Natural killer cell treated with Interleukin-12 subunit alpha and Interleukin-12 subunit beta and Interleukin-15 and Interleukin-18, amount 100 ng/mL, for 72 hours (primary cell): Measurements from ENCODE around the gene SS18L1. TPM values are rescaled to one million over a fixed set of nuclear protein-coding genes. Genes with fewer than 3 reads are reported as not detected.

Experiments
- ATAC-seq, 2 donors: fragments of 150-1000 bp; cut with Tn5 transposase in 1 of 2; sonication (Bioruptor Pico), chemical (Tn5 transposase) in 1 of 2; 2 replicates each; pipeline ENCODE4 v1.10.0; 2021
- DNase-seq: peaks from one replicate; pipeline ENCODE4 v3.0.0; 2022; ENCODE audit warnings: low spot score
- H3K27ac Mint-ChIP-seq, 2 donors: 1 replicate in 1 of 2; 2 replicates in 1 of 2; pipeline ENCODE4 v1.8.0; 2022; ENCODE audit warnings: mixed read lengths in 2 of 2, mild to moderate bottlenecking in 1 of 2, moderate library complexity in 1 of 2
- H3K27me3 Mint-ChIP-seq, 2 donors: 1 replicate in 1 of 2; 2 replicates in 1 of 2; pipeline ENCODE4 v1.8.0; 2022; ENCODE audit warnings: mixed read lengths in 2 of 2
- H3K36me3 Mint-ChIP-seq: one replicate; pipeline ENCODE4 v1.8.0; 2022; ENCODE audit warnings: mixed read lengths
- H3K4me1 Mint-ChIP-seq, 2 donors: 1 replicate in 1 of 2; 2 replicates in 1 of 2; pipeline ENCODE4 v1.8.0; 2022; ENCODE audit warnings: low read depth in 2 of 2, mixed read lengths in 2 of 2, mild to moderate bottlenecking in 1 of 2
- H3K4me3 Mint-ChIP-seq: one replicate; pipeline ENCODE4 v1.8.0; 2022; ENCODE audit warnings: mixed read lengths
- H3K9me3 Mint-ChIP-seq: 2 replicates; pipeline ENCODE4 v1.8.0; 2022; ENCODE audit warnings: mixed read lengths
- total RNA-seq, 2 donors: library from RNA; stranded (reverse); gene quantifications; one replicate each; pipeline ENCODE4 v1.2.3, GENCODE V29; 2022

The SS18L1 gene
- total RNA-seq, 2 donors from 2014 or later = 21.2 to 45.0 TPM

- ATAC-seq (no peak), DNase-seq (no peak)
- Mint-ChIP-seq H3K4me1 (peaks cover 30 to 38% of the 10 kb centered on the region in 2 donors), H3K27ac (no peak overlapping the region), H3K36me3 (peaks cover 4% of the 10 kb centered on the region), H3K9me3 (no peaks in the 10 kb centered on the region), H3K27me3 (no peaks in the 10 kb centered on the region), H3K4me3 (no peak overlapping the region)
Observed at GRCh38 chr20:62186096-62186426, 42.5 kb downstream of the SS18L1 start.

- Mint-ChIP-seq H3K27ac (no peak overlapping the region), H3K4me3 (peak overlapping the region; percentile 17), H3K27me3 (no peaks in the 10 kb centered on the region), H3K36me3 (peaks cover 1% of the 10 kb centered on the region), H3K9me3 (no peaks in the 10 kb centered on the region), H3K4me1 (peaks cover 24 to 32% of the 10 kb centered on the region in 2 donors)
- DNase-seq = no peak
- ATAC-seq = no peak
Observed at GRCh38 chr20:62186887-62187866, 43.6 kb downstream of the SS18L1 start.

GRCh38 chr20:62190639-62191411, 47.3 kb downstream of the SS18L1 start:
- ATAC-seq = no peak
- peak overlapping the region in 1 of 2 donors; percentile 30 for H3K27ac Mint-ChIP-seq
- no peaks in the 10 kb centered on the region for H3K9me3 Mint-ChIP-seq
- DNase-seq = no peak
- H3K36me3 Mint-ChIP-seq = peaks cover 4% of the 10 kb centered on the region
- H3K27me3 Mint-ChIP-seq = no peaks in the 10 kb centered on the region
- H3K4me1 Mint-ChIP-seq = peaks cover 13 to 17% of the 10 kb centered on the region in 2 donors
- no peak overlapping the region for H3K4me3 Mint-ChIP-seq

- no peak for DNase-seq
- Mint-ChIP-seq H3K27ac (no peak overlapping the region), H3K4me3 (no peak overlapping the region), H3K27me3 (no peaks in the 10 kb centered on the region), H3K9me3 (no peaks in the 10 kb centered on the region), H3K4me1 (peaks cover 7 to 13% of the 10 kb centered on the region in 2 donors), H3K36me3 (peaks cover 4% of the 10 kb centered on the region)
- ATAC-seq = no peak
Observed at GRCh38 chr20:62191781-62192559, 48.4 kb downstream of the SS18L1 start.

- ATAC-seq = no peak
- H3K36me3 Mint-ChIP-seq = peaks cover 4% of the 10 kb centered on the region
Observed at GRCh38 chr20:62192635-62193034, 49.1 kb downstream of the SS18L1 start.

GRCh38 chr20:62193079-62194025, 49.8 kb downstream of the SS18L1 start:
- H3K27ac Mint-ChIP-seq = no peak overlapping the region
- peaks cover 6% of the 10 kb centered on the region in 2 donors for H3K4me1 Mint-ChIP-seq
- ATAC-seq = no peak
- H3K36me3 Mint-ChIP-seq = peaks cover 4% of the 10 kb centered on the region
- H3K9me3 Mint-ChIP-seq = no peaks in the 10 kb centered on the region
- H3K4me3 Mint-ChIP-seq = no peak overlapping the region
- H3K27me3 Mint-ChIP-seq = no peaks in the 10 kb centered on the region
- DNase-seq = no peak

More at GRCh38 chr20:62192635-62193034, 49.1 kb downstream of the SS18L1 start:
- Mint-ChIP-seq H3K4me3 (no peak overlapping the region), H3K9me3 (no peaks in the 10 kb centered on the region), H3K4me1 (peaks cover 6 to 9% of the 10 kb centered on the region in 2 donors), H3K27ac (no peak overlapping the region), H3K27me3 (no peaks in the 10 kb centered on the region)
- no peak for DNase-seq

GRCh38 chr20:62195075-62195405, 51.5 kb downstream of the SS18L1 start:
- H3K27ac Mint-ChIP-seq = no peak overlapping the region
- H3K36me3 Mint-ChIP-seq = peaks cover 6% of the 10 kb centered on the region
- H3K4me3 Mint-ChIP-seq = no peak overlapping the region
- H3K27me3 Mint-ChIP-seq = no peaks in the 10 kb centered on the region
- H3K4me1 Mint-ChIP-seq = peaks cover 6% of the 10 kb centered on the region in 2 donors
- DNase-seq = no peak
- no peaks in the 10 kb centered on the region for H3K9me3 Mint-ChIP-seq
- ATAC-seq = no peak

GRCh38 chr20:62195736-62196135, 52.2 kb downstream of the SS18L1 start:
- Mint-ChIP-seq H3K9me3 (no peaks in the 10 kb centered on the region), H3K4me3 (no peak overlapping the region), H3K36me3 (peaks cover 9% of the 10 kb centered on the region), H3K4me1 (peaks cover 1 to 6% of the 10 kb centered on the region in 2 donors), H3K27ac (no peak overlapping the region), H3K27me3 (no peaks in the 10 kb centered on the region)
- DNase-seq = no peak
- no peak for ATAC-seq

GRCh38 chr20:62196286-62196685, 52.7 kb downstream of the SS18L1 start:
- peaks cover 0 to 6% of the 10 kb centered on the region in 2 donors for H3K4me1 Mint-ChIP-seq
- H3K27me3 Mint-ChIP-seq = no peaks in the 10 kb centered on the region
- no peak for ATAC-seq
- no peak overlapping the region for H3K27ac Mint-ChIP-seq
- no peak for DNase-seq
- H3K36me3 Mint-ChIP-seq = peaks cover 9% of the 10 kb centered on the region
- H3K4me3 Mint-ChIP-seq = no peak overlapping the region
- no peaks in the 10 kb centered on the region for H3K9me3 Mint-ChIP-seq

- no peak for DNase-seq
- no peak overlapping the region for H3K4me3 Mint-ChIP-seq
Observed at GRCh38 chr20:62197311-62197710, 53.7 kb downstream of the SS18L1 start.

GRCh38 chr20:62197801-62198200, 54.2 kb downstream of the SS18L1 start:
- no peak overlapping the region for H3K27ac Mint-ChIP-seq
- ATAC-seq (no peak), DNase-seq (no peak)
- H3K4me1 Mint-ChIP-seq = peaks cover 0 to 6% of the 10 kb centered on the region in 2 donors
- H3K36me3 Mint-ChIP-seq = peaks cover 9% of the 10 kb centered on the region
- H3K9me3 Mint-ChIP-seq = no peaks in the 10 kb centered on the region
- no peak overlapping the region for H3K4me3 Mint-ChIP-seq
- H3K27me3 Mint-ChIP-seq = no peaks in the 10 kb centered on the region

More at GRCh38 chr20:62197311-62197710, 53.7 kb downstream of the SS18L1 start:
- Mint-ChIP-seq H3K9me3 (no peaks in the 10 kb centered on the region), H3K36me3 (peaks cover 9% of the 10 kb centered on the region), H3K27ac (no peak overlapping the region), H3K4me1 (peaks cover 0 to 6% of the 10 kb centered on the region in 2 donors), H3K27me3 (no peaks in the 10 kb centered on the region)
- ATAC-seq = no peak

GRCh38 chr20:62198496-62198895, 54.9 kb downstream of the SS18L1 start:
- H3K36me3 Mint-ChIP-seq = peaks cover 9% of the 10 kb centered on the region
- no peaks in the 10 kb centered on the region for H3K9me3 Mint-ChIP-seq
- H3K4me1 Mint-ChIP-seq = peaks cover 0 to 6% of the 10 kb centered on the region in 2 donors
- no peak for DNase-seq
- no peak for ATAC-seq
- no peak overlapping the region for H3K27ac Mint-ChIP-seq
- no peak overlapping the region for H3K4me3 Mint-ChIP-seq
- H3K27me3 Mint-ChIP-seq = no peaks in the 10 kb centered on the region

GRCh38 chr20:62198931-62199330, 55.4 kb downstream of the SS18L1 start:
- Mint-ChIP-seq H3K9me3 (no peaks in the 10 kb centered on the region), H3K27ac (no peak overlapping the region), H3K27me3 (no peaks in the 10 kb centered on the region), H3K36me3 (peaks cover 9% of the 10 kb centered on the region), H3K4me3 (no peak overlapping the region), H3K4me1 (peaks cover 0 to 6% of the 10 kb centered on the region in 2 donors)
- no peak for ATAC-seq
- DNase-seq = no peak
